Kidney (tissue), 14 donors: ENCODE data around the gene HOXB2. TPM values are rescaled to one million over a fixed set of nuclear protein-coding genes. Genes with fewer than 3 reads are reported as not detected.
A peak's percentile ranks its signal among the peaks of the same experiment; 100 is the strongest.

Experiments
- DNase-seq, 5 donors: peaks; one replicate each; pipeline ENCODE4 v3.0.0-alpha.2; 2013 to 2020
- FAIRE-seq: peaks from 2 replicates; lab custom pipeline; 2012; peaks lifted over from hg19 to GRCh38; lab: Jason Lieb, UNC
- H3K27ac ChIP-seq, 2 donors: one replicate each; pipeline ENCODE4 v1.7.0; 2013; ENCODE audit warnings: low read depth in 2 of 2, low read length in 2 of 2, inconsistent platforms in 1 of 2
- H3K27me3 ChIP-seq: one replicate; pipeline ENCODE4 v1.7.1; 2013; ENCODE audit warnings: low read length, inconsistent platforms; ENCODE audit not compliant: control insufficient read depth, insufficient read depth
- H3K36me3 ChIP-seq, 3 donors: one replicate each; pipeline versions ENCODE4 v1.7.0 to v1.7.1; 2013; ENCODE audit warnings: low read length in 3 of 3, control low read depth in 1 of 3, inconsistent platforms in 1 of 3; ENCODE audit not compliant: insufficient read depth in 3 of 3, control insufficient read depth in 2 of 3
- H3K4me1 ChIP-seq, 3 donors: one replicate each; pipeline versions ENCODE4 v1.7.0 to v1.7.1; 2013; ENCODE audit warnings: low read length in 3 of 3, inconsistent platforms in 1 of 3, low read depth in 1 of 3; ENCODE audit not compliant: control insufficient read depth in 2 of 3, insufficient read depth in 2 of 3
- H3K4me3 ChIP-seq, 3 donors: one replicate each; pipeline versions ENCODE4 v1.7.0 to v1.8.1; 2013; ENCODE audit warnings: low read length in 3 of 3, control low read depth in 1 of 3, inconsistent platforms in 1 of 3
- H3K9ac ChIP-seq, 3 donors: one replicate each; pipeline versions ENCODE4 v1.7.0 to v1.7.1; 2013; ENCODE audit warnings: low read length in 3 of 3, control low read depth in 1 of 3, inconsistent platforms in 1 of 3
- H3K9me3 ChIP-seq, 3 donors: one replicate each; pipeline versions ENCODE4 v1.7.0 to v1.7.1; 2013; ENCODE audit warnings: low read length in 3 of 3, control low read depth in 1 of 3, inconsistent platforms in 1 of 3; ENCODE audit not compliant: control insufficient read depth in 2 of 3, insufficient read depth in 1 of 3
- CTCF ChIP-seq: IDR thresholded peaks from 3 replicates; pipeline ENCODE4 v1.5.1; 2012; ENCODE audit warnings: mild to moderate bottlenecking, moderate library complexity, borderline replicate concordance; ENCODE audit not compliant: insufficient read depth; ENCODE audit errors: extremely low read depth
- intact Hi-C: fragments of 100-400 bp; cut with DNase I; formaldehyde crosslinking; loops from one replicate; pipeline ENCODE4 v1.11.1; 2022
- polyA plus RNA-seq: library from polyadenylated mRNA; stranded (reverse); fragments of 350-450 nt; fragmentation: Illumina TruSeq; extraction: RNeasy Lipid Tissue Mini Kit (QIAGEN cat#74804); gene quantifications from one replicate; pipeline ENCODE4 v1.2.3, GENCODE V29; 2014; ENCODE audit warnings: low read depth, low replicate concordance; ENCODE audit not compliant: insufficient read depth
- total RNA-seq: library from RNA; stranded (reverse); fragmentation: NEBNext Ultra II Directional; extraction: Animal tissue kit (Norgen Biotek cat#: 25700); gene quantifications from one replicate; pipeline ENCODE4 v1.2.1, GENCODE V29; 2021
- donor health status: control.
- donor health status: control.
- donor health status: control.
- donor health status: control.
- donor health status: control.
- donor health status: DM: yes; HTN: yes; CAD: no.
- donor health status: Normal renal cell carcinoma (clear cell type).

The HOXB2 gene
- total and polyA plus RNA-seq, 2 donors from 2014 or later: 30.7 to 61.9 TPM

- intact Hi-C loops: no loop called here
- H3K4me1 ChIP-seq: peaks cover 0 to 4% (median 0%) of the 10 kb centered on the region in 3 donors
- no peak for DNase-seq
- H3K9ac ChIP-seq: no peak overlapping the region
- TF ChIP-seq CTCF: no peak
- H3K36me3 ChIP-seq: no peaks in the 10 kb centered on the region
- no peak for FAIRE-seq
- no peaks in the 10 kb centered on the region for H3K9me3 ChIP-seq
- no peak overlapping the region for H3K4me3 ChIP-seq
- no peak overlapping the region for H3K27ac ChIP-seq
- no peaks in the 10 kb centered on the region for H3K27me3 ChIP-seq
Measured at GRCh38 chr17:48514477-48514876, 30.4 kb downstream of the HOXB2 start.

GRCh38 chr17:48513666-48514455 lies 31.0 kb downstream of the HOXB2 start:
- intact Hi-C loops: no loop called here
- Histone ChIP-seq H3K9me3 (no peaks in the 10 kb centered on the region), H3K4me3 (peak overlapping the region in 1 of 3 donors; percentile 46), H3K27me3 (no peaks in the 10 kb centered on the region), H3K27ac (no peak overlapping the region), H3K36me3 (no peaks in the 10 kb centered on the region), H3K4me1 (peaks cover 0 to 4% (median 0%) of the 10 kb centered on the region in 3 donors), H3K9ac (no peak overlapping the region)
- DNase-seq: no peak
- no peak for TF ChIP-seq CTCF
- FAIRE-seq: no peak

- no peaks in the 10 kb centered on the region for H3K27me3 ChIP-seq
- peak overlapping the region in 2 of 3 donors; percentile 26 to 46 for H3K4me3 ChIP-seq
- FAIRE-seq (no peak), DNase-seq (no peak)
- intact Hi-C loops: no loop called here
- no peaks in the 10 kb centered on the region for H3K9me3 ChIP-seq
- TF ChIP-seq CTCF: no peak
- H3K9ac ChIP-seq: peak overlapping the region in 1 of 3 donors; percentile 1
- H3K27ac ChIP-seq: no peak overlapping the region
- H3K36me3 ChIP-seq: no peaks in the 10 kb centered on the region
- peaks cover 0 to 4% (median 0%) of the 10 kb centered on the region in 3 donors for H3K4me1 ChIP-seq
Measured at GRCh38 chr17:48513097-48513496, 31.8 kb downstream of the HOXB2 start.
